K562 (cell line): ENCODE results near the gene CACTIN. TPM values are rescaled to one million over a fixed set of nuclear protein-coding genes. Genes with fewer than 3 reads are reported as not detected.

ENCODE experiments used
- ELF2 ChIP-seq: fragments of 250-450 bp; sonication (Bioruptor Pico); IDR thresholded peaks from 2 replicates; pipeline ENCODE4 v1.5.0; 2021; ENCODE audit warnings: mild to moderate bottlenecking
- FOS ChIP-seq: IDR thresholded peaks from 3 replicates; pipeline ENCODE4 v1.6.1; 2011; ENCODE audit not compliant: insufficient read length; ENCODE audit errors: extremely low read depth
- HSF4 ChIP-seq: fragments of 250-450 bp; sonication (Bioruptor Pico); IDR thresholded peaks from 2 replicates; pipeline ENCODE4 v2.1.2; 2022; ENCODE audit warnings: mild to moderate bottlenecking, moderate library complexity, borderline replicate concordance
- IRF2 ChIP-seq: sonication (generic); formaldehyde crosslinking; IDR thresholded peaks from 2 replicates; pipeline ENCODE4 v1.8.1; 2022; ENCODE audit warnings: mild to moderate bottlenecking, missing genetic modification reagents
- SAFB2 ChIP-seq: fragments of 200-400 bp; formaldehyde crosslinking; IDR thresholded peaks from 2 replicates; pipeline ENCODE4 v1.6.1; 2018; ENCODE audit warnings: borderline replicate concordance, low read length, low read depth, moderate library complexity; ENCODE audit not compliant: severe bottlenecking
- SIX5 ChIP-seq, 2 experiments: IDR thresholded peaks; 2 replicates each; pipeline ENCODE4 v1.6.1; 2011; ENCODE audit warnings: low read length in 2 of 2, borderline replicate concordance in 1 of 2, low read depth in 1 of 2, mild to moderate bottlenecking in 1 of 2, moderate library complexity in 1 of 2; ENCODE audit not compliant: insufficient read depth in 1 of 2
- SOX6 ChIP-seq: fragments of 450-650 bp; IDR thresholded peaks from 2 replicates; pipeline ENCODE4 v1.6.1; 2014; ENCODE audit warnings: mild to moderate bottlenecking
- TEAD2 ChIP-seq: fragments of 450-650 bp; IDR thresholded peaks from 2 replicates; pipeline ENCODE4 v1.6.1; 2016; ENCODE audit warnings: missing genetic modification characterization, control low read depth, missing compliant biosample characterization
- TRIM24 ChIP-seq, 2 experiments: fragments of 450-650 bp; IDR thresholded peaks; 2 replicates each; pipeline ENCODE4 v1.6.1; 2016
- ZFX ChIP-seq: sonication (generic); formaldehyde crosslinking; IDR thresholded peaks from 2 replicates; pipeline ENCODE4 v1.8.0; 2022; ENCODE audit warnings: mild to moderate bottlenecking, missing genetic modification reagents, moderate library complexity
- ZNF316 ChIP-seq: fragments of 450-650 bp; IDR thresholded peaks from 2 replicates; pipeline ENCODE4 v1.6.1; 2016
- ZNF354B ChIP-seq: fragments of 250-450 bp; sonication (Bioruptor Pico); IDR thresholded peaks from 2 replicates; pipeline ENCODE4 v1.4.0; 2020
- polyA plus RNA-seq, 8 experiments: library from polyadenylated mRNA; depleted of rRNA in 4 of 8; stranded (reverse) in 5 of 8; unstranded in 3 of 8; fragments of >200 nt; fragmentation: Nextera tagmentation in 2 of 8; fragmentation: Illumina TruSeq in 1 of 8; extraction: Ambion mirVana in 2 of 8; extraction: Trizol in 1 of 8; gene quantifications; 2 replicates each; pipeline versions ENCODE4 v1.2.1 to v1.2.3, GENCODE V29; 2011 to 2014; ENCODE audit warnings: inconsistent platforms in 1 of 8, missing spikeins in 1 of 8
- total RNA-seq, 7 experiments: library from RNA; depleted of rRNA in 6 of 7; stranded (reverse); fragments of >200 nt in 6 of 7; fragmentation: Illumina TruSeq in 2 of 7; extraction: Trizol in 2 of 7; gene quantifications; 2 replicates each; pipeline versions ENCODE4 v1.2.1 to v1.2.3, GENCODE V29; 2011 to 2021; ENCODE audit warnings: low replicate concordance in 1 of 7
- TF ChIP-seq, protein P1 (sequence below): fragments of 450-650 bp; formaldehyde crosslinking; IDR thresholded peaks from 2 replicates; pipeline ENCODE4 v1.4.0; 2020; ENCODE audit warnings: mild to moderate bottlenecking, moderate library complexity
- TF ChIP-seq, protein P2 (sequence below), 2 experiments: IDR thresholded peaks in 1 of 2; conservative IDR thresholded peaks in 1 of 2; 2 replicates each; pipeline ENCODE4 v1.6.1; 2016; ENCODE audit warnings: low read depth in 2 of 2, mild to moderate bottlenecking in 1 of 2, missing compliant biosample characterization in 1 of 2, missing genetic modification characterization in 1 of 2, moderate library complexity in 1 of 2
- TF ChIP-seq, protein P3 (sequence below): sonication (generic); formaldehyde crosslinking; IDR thresholded peaks from 2 replicates; pipeline ENCODE4 v1.8.0; 2022; ENCODE audit warnings: mild to moderate bottlenecking, missing genetic modification reagents
- TF ChIP-seq, protein P4 (sequence below), 2 experiments: fragments of 450-650 bp in 1 of 2; sonication (generic) in 1 of 2; formaldehyde crosslinking; conservative IDR thresholded peaks; 2 replicates each; pipeline versions ENCODE4 v1.4.0 to v1.8.1; 2020 to 2022; ENCODE audit warnings: mild to moderate bottlenecking in 1 of 2, missing genetic modification reagents in 1 of 2

The CACTIN gene
- total and polyA plus RNA-seq, 9 of the 15 experiments (the other 6 are each of a cell fraction or from before 2014, with no cell fraction given) = 0.15 to 49.2 (median 15.0) TPM

DNA sequence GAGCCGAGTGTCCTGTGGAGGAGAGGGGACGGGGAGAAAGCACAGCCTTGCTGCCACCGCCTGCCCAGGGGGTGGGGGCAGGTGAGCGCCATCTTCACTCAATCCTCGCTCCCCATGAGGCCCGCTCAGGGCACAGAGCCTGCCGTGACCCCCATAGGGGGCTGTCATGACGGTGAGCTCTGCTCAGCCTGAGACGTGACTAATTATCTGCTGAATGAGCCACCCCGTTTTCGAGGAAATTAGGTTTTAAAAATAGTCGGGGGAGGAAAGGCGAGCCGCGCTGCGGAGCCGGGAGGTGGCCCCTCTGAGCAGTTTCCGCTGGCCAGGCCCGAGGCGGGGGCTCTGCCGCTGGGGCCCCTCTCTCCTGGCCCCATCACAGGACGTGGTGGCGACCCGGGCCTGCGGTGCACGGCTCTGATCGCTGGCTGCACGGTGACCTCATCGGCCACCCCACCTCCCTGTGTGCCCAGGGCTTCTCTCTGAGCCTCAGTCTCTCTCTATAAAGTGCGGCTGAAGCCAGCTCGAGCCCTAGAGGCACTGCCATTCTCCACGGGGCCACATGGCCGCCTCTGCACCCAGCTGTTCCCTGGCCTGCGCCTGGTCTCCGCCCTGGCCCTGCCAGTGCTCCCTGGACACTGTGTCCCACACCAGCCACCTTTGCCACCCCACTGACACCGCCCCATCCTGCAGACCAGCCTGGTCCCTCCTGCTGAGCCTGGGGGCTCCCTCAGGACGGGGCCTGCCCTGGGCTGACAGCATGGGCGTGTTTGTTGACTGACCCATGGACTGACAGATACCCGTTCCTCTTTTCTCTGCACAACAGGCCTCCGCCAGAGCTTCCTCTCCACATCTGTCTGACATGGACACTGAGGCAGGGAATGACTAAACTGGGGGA lies 45.3 kb upstream of the CACTIN start (continued):
- TF ChIP-seq, protein P1, sequence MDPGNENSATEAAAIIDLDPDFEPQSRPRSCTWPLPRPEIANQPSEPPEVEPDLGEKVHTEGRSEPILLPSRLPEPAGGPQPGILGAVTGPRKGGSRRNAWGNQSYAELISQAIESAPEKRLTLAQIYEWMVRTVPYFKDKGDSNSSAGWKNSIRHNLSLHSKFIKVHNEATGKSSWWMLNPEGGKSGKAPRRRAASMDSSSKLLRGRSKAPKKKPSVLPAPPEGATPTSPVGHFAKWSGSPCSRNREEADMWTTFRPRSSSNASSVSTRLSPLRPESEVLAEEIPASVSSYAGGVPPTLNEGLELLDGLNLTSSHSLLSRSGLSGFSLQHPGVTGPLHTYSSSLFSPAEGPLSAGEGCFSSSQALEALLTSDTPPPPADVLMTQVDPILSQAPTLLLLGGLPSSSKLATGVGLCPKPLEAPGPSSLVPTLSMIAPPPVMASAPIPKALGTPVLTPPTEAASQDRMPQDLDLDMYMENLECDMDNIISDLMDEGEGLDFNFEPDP (CRISPR knock-in tag) = no peak
- TF ChIP-seq IRF2 (CRISPR knock-in tag) (no peak), TEAD2 (no peak), FOS (no peak), ZNF316 (no peak), SAFB2 (no peak), TRIM24 (IDR thresholded peaks at IDR 0.05) (no peak), ZFX (CRISPR knock-in tag) (peak; percentile 12; the same call in 1 of the 2 replicates), HSF4 (CRISPR knock-in tag) (no peak), SIX5 (IDR thresholded peaks at IDR 0.05; ENCODE audit: borderline replicate concordance in 1 of 2, insufficient read depth in 1 of 2, low read depth in 1 of 2, low read length in 2 of 2) (no peak), SOX6 (no peak), ZNF354B (no peak), ELF2 (CRISPR knock-in tag) (no peak)
- TF ChIP-seq, protein P2, sequence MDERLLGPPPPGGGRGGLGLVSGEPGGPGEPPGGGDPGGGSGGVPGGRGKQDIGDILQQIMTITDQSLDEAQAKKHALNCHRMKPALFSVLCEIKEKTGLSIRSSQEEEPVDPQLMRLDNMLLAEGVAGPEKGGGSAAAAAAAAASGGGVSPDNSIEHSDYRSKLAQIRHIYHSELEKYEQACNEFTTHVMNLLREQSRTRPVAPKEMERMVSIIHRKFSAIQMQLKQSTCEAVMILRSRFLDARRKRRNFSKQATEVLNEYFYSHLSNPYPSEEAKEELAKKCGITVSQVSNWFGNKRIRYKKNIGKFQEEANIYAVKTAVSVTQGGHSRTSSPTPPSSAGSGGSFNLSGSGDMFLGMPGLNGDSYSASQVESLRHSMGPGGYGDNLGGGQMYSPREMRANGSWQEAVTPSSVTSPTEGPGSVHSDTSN (CRISPR knock-in tag; IDR thresholded peaks at IDR 0.05; ENCODE audit: low read depth) = no peak
- TF ChIP-seq, protein P2 (tag; conservative IDR thresholded peaks at IDR 0.05; ENCODE audit: low read depth) = 0 out of 2 replicates have a peak, but pooled peaks have one; percentile 9
- TF ChIP-seq, protein P3, sequence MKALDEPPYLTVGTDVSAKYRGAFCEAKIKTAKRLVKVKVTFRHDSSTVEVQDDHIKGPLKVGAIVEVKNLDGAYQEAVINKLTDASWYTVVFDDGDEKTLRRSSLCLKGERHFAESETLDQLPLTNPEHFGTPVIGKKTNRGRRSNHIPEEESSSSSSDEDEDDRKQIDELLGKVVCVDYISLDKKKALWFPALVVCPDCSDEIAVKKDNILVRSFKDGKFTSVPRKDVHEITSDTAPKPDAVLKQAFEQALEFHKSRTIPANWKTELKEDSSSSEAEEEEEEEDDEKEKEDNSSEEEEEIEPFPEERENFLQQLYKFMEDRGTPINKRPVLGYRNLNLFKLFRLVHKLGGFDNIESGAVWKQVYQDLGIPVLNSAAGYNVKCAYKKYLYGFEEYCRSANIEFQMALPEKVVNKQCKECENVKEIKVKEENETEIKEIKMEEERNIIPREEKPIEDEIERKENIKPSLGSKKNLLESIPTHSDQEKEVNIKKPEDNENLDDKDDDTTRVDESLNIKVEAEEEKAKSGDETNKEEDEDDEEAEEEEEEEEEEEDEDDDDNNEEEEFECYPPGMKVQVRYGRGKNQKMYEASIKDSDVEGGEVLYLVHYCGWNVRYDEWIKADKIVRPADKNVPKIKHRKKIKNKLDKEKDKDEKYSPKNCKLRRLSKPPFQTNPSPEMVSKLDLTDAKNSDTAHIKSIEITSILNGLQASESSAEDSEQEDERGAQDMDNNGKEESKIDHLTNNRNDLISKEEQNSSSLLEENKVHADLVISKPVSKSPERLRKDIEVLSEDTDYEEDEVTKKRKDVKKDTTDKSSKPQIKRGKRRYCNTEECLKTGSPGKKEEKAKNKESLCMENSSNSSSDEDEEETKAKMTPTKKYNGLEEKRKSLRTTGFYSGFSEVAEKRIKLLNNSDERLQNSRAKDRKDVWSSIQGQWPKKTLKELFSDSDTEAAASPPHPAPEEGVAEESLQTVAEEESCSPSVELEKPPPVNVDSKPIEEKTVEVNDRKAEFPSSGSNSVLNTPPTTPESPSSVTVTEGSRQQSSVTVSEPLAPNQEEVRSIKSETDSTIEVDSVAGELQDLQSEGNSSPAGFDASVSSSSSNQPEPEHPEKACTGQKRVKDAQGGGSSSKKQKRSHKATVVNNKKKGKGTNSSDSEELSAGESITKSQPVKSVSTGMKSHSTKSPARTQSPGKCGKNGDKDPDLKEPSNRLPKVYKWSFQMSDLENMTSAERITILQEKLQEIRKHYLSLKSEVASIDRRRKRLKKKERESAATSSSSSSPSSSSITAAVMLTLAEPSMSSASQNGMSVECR (CRISPR knock-in tag) = no peak
- TF ChIP-seq, protein P4, sequence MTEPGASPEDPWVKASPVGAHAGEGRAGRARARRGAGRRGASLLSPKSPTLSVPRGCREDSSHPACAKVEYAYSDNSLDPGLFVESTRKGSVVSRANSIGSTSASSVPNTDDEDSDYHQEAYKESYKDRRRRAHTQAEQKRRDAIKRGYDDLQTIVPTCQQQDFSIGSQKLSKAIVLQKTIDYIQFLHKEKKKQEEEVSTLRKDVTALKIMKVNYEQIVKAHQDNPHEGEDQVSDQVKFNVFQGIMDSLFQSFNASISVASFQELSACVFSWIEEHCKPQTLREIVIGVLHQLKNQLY (CRISPR knock-in tag; conservative IDR thresholded peaks at IDR 0.05) = no peak
